ENCODE measurements around the gene HPCAL1. TPM values are rescaled to one million over a fixed set of nuclear protein-coding genes. Genes with fewer than 3 reads are reported as not detected.

Gene HPCAL1
- total and polyA plus RNA-seq, 2 of the 8 experiments (the other 6 are each of a cell fraction or from before 2014, with no cell fraction given), result 5.8 to 8.6 TPM

DNA sequence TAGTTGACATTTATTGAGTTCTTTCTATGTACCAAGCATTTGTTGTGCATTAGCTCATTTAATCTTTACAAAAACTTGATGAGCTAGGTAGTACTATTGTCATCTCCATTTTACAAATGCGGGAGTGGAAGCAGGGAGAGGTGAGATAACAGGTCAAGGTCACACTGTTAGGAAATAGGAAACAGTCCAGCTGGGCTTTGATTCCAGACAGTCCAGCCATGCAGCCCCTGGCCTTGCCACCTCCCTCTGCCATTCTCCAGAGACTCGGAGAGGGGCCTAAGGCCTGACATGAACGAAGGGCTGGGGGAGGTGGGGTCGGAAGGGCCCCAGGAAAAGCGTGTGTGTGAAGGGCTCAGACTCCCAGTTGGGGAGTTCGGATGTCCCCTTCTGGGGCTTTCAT lies 89.8 kb downstream of the HPCAL1 start:
- H2AK5ac ChIP-seq (ENCODE audit: low read depth, low read length), result no peak overlapping the region
- no peak overlapping the region for H4K5ac ChIP-seq (ENCODE audit: insufficient read length, low read depth, low read length)
- FAIRE-seq, result no peak
- no peak for DNase-seq (ENCODE audit: low read depth in 1 of 2, low spot score in 2 of 2)
- H3K27me3 ChIP-seq (replicated peaks in 1 of 4; ENCODE audit: control insufficient read depth in 3 of 4, extremely low read depth in 1 of 4, insufficient read depth in 3 of 4, low read length in 3 of 4), result no peaks in the 10 kb centered on the region
- H3K9me3 ChIP-seq (ENCODE audit: insufficient read depth in 2 of 2, low read depth in 1 of 2, low read length in 1 of 2), result no peaks in the 10 kb centered on the region
- no peak overlapping the region for H3K4me3 ChIP-seq (ENCODE audit: extremely low read depth in 1 of 4, insufficient read depth in 2 of 4, low read depth in 3 of 4, low read length in 4 of 4)
- no peak overlapping the region for H3K23ac ChIP-seq (ENCODE audit: insufficient read length)
- no peak overlapping the region for H3K4me2 ChIP-seq (ENCODE audit: insufficient read depth in 1 of 2, low read depth in 2 of 2, low read length in 2 of 2)
- no peak overlapping the region for H2BK12ac ChIP-seq (ENCODE audit: low read depth, low read length)
- H4K8ac ChIP-seq (ENCODE audit: extremely low read depth, insufficient read depth, low read length), result no peak overlapping the region
- H2BK5ac ChIP-seq (ENCODE audit: low read depth, low read length), result no peak overlapping the region
- H3K79me2 ChIP-seq (ENCODE audit: control insufficient read depth in 1 of 2, insufficient read depth in 2 of 2, low read length in 2 of 2), result no peaks in the 10 kb centered on the region
- no peak overlapping the region for H2BK120ac ChIP-seq (replicated peaks; ENCODE audit: low read depth, low read length)
- no peaks in the 10 kb centered on the region for H3K36me3 ChIP-seq (ENCODE audit: control insufficient read depth in 2 of 4, insufficient read depth in 4 of 4, low read length in 3 of 4)
- H2BK15ac ChIP-seq (ENCODE audit: low read length), result no peak overlapping the region
- WGBS, 2 experiments (ENCODE audit: extremely low coverage in 1 of 2, insufficient coverage in 1 of 2, insufficient read length in 1 of 2, insufficient replicate concordance in 2 of 2, low coverage in 1 of 2, low lambda C conversion rate in 2 of 2, missing lambda C conversion rate in 1 of 2), result 76% methylated on average over 6 of the region's 6 CpGs; no CpG with 5 or more reads in 1 of the 2 experiments
- no peaks in the 10 kb centered on the region for H4K20me1 ChIP-seq (replicated peaks in 1 of 2; ENCODE audit: control insufficient read depth in 1 of 2, insufficient read depth in 2 of 2, low read length in 2 of 2)
- H4K91ac ChIP-seq (replicated peaks; ENCODE audit: insufficient read length, low read length), result no peak overlapping the region
- H3K14ac ChIP-seq (ENCODE audit: insufficient read length), result no peak overlapping the region
- H3K56ac ChIP-seq (replicated peaks; ENCODE audit: insufficient read length, low read depth, low read length), result no peak overlapping the region
- H3K18ac ChIP-seq (ENCODE audit: extremely low read depth, low read length), result no peak overlapping the region
- no peaks in the 10 kb centered on the region for H3K79me1 ChIP-seq (ENCODE audit: low read depth, low read length)
- peaks cover 4 to 14% (median 6%) of the 10 kb centered on the region in 4 experiments; a peak in 5 of 7 replicates for H3K4me1 ChIP-seq (replicated peaks in 1 of 4; ENCODE audit: control insufficient read depth in 3 of 4, insufficient read depth in 4 of 4, low read length in 3 of 4)
- CTCF ChIA-PET (ENCODE audit: partially characterized antibody), result interaction anchor here (0.6 to 6.3 kb wide), 8 partner anchors 10 to 251 kb away, joined by 3 to 48 read pairs (median 4); no protein-coding TSS in a partner anchor
- no peak overlapping the region for H2BK20ac ChIP-seq (ENCODE audit: low read length)
- H2AFZ ChIP-seq (ENCODE audit: low read length), result no peak overlapping the region
- no peak overlapping the region for H3K27ac ChIP-seq (ENCODE audit: low read depth, low read length)
- H3K23me2 ChIP-seq (ENCODE audit: low read depth, low read length), result no peaks in the 10 kb centered on the region
- H3K4ac ChIP-seq (replicated peaks; ENCODE audit: insufficient read length, low read depth, low read length), result no peak overlapping the region
- H3K9ac ChIP-seq (replicated peaks in 1 of 4; ENCODE audit: extremely low read depth in 1 of 4, low read depth in 3 of 4, low read length in 3 of 4), result no peak overlapping the region
- TF ChIP-seq SRF (IDR thresholded peaks at IDR 0.05; ENCODE audit: low read depth, low read length) (no peak), BACH1 (IDR thresholded peaks at IDR 0.05; ENCODE audit: low read length) (no peak), PHF8 (conservative IDR thresholded peaks at IDR 0.05; ENCODE audit: low read depth, low read length) (no peak), EP300 (IDR thresholded peaks at IDR 0.05; ENCODE audit: borderline replicate concordance in 1 of 2, low read depth in 2 of 2, low read length in 2 of 2) (no peak), CTBP2 (IDR thresholded peaks at IDR 0.05; ENCODE audit: borderline replicate concordance, insufficient read depth, insufficient read length, low read length) (no peak), CHD2 (IDR thresholded peaks at IDR 0.05; ENCODE audit: low read length) (no peak), BRCA1 (IDR thresholded peaks at IDR 0.05; ENCODE audit: low read depth, low read length) (no peak), TAF1 (IDR thresholded peaks at IDR 0.05; ENCODE audit: low read depth, low read length) (no peak), BCL11A (IDR thresholded peaks at IDR 0.05; ENCODE audit: low read depth in 2 of 2, low read length in 2 of 2) (no peak), KDM1A (IDR thresholded peaks at IDR 0.05; ENCODE audit: borderline replicate concordance, low read length) (no peak), RBBP5 (IDR thresholded peaks at IDR 0.05; ENCODE audit: borderline replicate concordance, low read depth, low read length) (no peak)
- TF ChIP-seq, protein P1, sequence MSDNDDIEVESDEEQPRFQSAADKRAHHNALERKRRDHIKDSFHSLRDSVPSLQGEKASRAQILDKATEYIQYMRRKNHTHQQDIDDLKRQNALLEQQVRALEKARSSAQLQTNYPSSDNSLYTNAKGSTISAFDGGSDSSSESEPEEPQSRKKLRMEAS (IDR thresholded peaks at IDR 0.05), result no peak
- TF ChIP-seq, protein P2, sequence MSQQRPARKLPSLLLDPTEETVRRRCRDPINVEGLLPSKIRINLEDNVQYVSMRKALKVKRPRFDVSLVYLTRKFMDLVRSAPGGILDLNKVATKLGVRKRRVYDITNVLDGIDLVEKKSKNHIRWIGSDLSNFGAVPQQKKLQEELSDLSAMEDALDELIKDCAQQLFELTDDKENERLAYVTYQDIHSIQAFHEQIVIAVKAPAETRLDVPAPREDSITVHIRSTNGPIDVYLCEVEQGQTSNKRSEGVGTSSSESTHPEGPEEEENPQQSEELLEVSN (IDR thresholded peaks at IDR 0.05), result no peak
- POLR2A ChIA-PET (ENCODE audit: partially characterized antibody), result interaction anchor here (0.6 to 1.0 kb wide), 2 partner anchors 11 to 25 kb away, joined by 4 read pairs; no protein-coding TSS in a partner anchor
